HG03378 (cell line): Measurements from ENCODE around the gene SDHA.

Experiments
- ATAC-seq: cut with Tn5 transposase; IDR thresholded peaks from one replicate; pipeline ENCODE4 v1.9.1; 2021; ENCODE audit warnings: mild to moderate bottlenecking, moderate library complexity; ENCODE audit not compliant: unreplicated experiment

The SDHA gene

DNA sequence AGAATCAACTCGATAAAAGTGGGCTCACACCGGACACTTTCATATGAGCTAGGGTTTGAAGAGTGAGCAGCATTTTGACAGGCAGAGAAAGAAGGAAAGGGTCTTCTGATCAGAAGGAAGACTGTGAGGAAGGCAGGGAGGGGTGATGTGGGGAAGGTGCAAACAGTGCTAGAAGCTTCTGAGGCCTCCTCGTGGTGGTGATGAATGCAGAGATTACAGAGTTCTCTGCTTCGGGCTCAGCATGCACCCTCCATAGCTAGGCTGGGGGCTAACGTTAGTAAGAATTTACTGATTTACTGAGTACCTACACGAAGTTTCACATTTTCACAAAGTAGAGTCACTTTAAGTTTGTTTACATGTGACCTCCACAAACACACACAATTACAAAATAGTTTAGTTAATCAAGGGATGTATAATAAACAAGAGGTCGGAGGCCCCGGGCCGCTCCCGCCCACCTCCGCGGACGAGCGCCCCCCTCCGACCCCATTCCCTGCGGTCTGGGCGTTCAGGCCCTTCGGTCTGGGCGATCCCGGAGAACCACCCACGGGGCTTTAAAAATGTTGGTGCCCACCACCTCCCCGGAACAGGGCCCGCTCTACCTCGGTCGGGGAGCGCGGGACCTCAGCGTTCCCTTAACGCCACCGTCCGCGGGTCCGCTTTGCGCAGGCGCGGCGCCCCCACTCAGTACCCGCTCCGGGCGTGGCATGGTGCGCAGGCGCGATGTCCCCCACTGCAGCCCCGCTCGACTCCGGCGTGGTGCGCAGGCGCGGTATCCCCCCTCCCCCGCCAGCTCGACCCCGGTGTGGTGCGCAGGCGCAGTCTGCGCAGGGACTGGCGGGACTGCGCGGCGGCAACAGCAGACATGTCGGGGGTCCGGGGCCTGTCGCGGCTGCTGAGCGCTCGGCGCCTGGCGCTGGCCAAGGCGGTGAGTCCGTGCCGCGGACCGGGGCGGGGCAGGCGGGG is at the start of gene SDHA, which contains the start of gene CCDC127:
TSS of gene SDHA (plus strand) at position 827 of the 963 bp plus-strand sequence. CDS start at position 863, 36 bp downstream.
TSS of gene CCDC127 (minus strand) at position 660 of the 963 bp plus-strand sequence. CDS start 1,304 bp downstream, outside the sequence.
- peak; percentile 49 for ATAC-seq

DNA sequence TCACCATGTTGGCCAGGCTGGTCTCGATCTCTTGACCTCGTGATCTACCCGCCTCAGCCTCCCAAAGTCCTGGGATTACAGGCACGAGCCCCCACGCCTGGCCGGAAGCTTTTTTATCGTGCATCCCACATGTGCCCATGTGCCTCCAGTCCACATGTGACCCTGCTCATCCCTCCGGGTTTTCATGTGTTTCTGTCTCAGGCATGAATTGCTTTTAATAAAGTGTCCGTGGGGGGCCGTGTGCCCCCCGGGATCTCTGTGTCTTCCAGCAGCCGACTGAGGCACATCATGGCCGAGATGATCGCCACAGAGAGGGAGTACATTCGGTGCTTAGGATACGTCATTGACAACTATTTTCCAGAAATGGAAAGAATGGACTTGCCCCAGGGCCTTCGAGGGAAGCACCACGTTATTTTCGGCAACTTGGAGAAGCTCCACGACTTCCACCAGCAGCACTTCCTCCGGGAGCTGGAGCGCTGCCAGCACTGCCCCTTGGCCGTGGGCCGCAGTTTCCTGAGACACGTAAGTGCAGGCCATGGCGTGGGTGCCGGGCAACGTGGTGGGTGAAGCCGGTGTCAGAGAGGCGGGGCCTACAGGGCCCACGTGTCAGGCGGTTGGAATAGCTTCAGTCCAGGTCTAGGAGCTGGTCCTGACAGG is 48.9 kb upstream of the SDHA start:
- no peak for ATAC-seq

DNA sequence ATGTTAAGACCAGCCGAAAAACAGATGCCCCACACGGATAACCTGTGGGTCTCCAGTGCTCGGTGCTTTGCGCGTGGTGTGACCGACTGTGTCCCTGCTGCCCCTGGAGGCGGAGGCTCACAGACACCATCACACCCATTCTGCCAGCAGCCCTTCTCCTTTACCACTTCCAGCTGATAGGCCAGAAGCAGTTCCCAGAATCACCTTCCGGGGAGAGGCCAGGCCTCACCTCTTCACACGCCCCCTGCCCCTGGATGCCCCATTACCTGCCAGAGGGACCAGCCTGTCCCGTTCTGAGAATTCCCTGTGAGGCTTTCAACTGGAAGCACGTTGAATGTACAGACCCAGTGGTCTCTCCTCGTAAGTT is 48.4 kb upstream of the SDHA start:
- ATAC-seq: no peak

DNA sequence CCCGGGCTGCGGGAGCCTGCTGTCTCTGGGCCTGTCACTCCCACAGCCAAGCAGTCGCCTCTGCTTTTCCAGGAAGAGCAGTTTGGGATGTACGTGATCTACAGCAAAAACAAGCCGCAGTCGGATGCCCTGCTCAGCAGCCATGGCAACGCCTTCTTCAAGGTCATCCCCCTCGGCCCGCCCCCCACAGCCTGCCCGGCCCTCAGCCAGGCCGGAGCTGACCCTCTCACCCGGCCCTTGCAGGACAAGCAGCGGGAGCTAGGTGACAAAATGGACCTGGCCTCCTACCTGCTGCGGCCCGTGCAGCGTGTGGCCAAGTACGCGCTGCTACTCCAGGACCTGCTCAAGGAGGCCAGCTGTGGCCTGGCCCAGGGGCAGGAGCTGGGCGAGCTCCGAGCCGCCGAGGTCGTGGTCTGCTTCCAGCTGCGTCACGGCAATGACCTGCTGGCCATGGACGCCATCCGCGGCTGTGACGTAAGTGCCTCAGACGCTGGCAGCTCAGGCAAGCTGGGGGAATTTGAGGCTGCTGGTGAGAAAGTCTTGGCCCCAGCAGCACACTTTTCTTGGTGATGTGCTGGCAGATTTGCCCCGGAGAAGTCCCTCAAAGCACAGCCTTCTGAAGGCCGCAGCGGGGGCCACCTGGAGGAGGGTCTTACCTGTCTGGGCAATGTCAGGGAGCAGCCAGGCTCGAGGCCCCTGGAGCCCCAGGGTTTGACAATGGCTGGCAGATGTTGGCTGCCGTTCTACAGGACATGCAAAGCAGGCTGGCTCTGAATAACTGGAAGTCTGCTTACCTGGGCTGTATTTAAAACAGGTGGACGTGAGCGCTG is 46.9 kb upstream of the SDHA start:
- ATAC-seq: no peak

- no peak for ATAC-seq
Observed at GRCh38 chr5:171801-172331, 46.3 kb upstream of the SDHA start.

DNA sequence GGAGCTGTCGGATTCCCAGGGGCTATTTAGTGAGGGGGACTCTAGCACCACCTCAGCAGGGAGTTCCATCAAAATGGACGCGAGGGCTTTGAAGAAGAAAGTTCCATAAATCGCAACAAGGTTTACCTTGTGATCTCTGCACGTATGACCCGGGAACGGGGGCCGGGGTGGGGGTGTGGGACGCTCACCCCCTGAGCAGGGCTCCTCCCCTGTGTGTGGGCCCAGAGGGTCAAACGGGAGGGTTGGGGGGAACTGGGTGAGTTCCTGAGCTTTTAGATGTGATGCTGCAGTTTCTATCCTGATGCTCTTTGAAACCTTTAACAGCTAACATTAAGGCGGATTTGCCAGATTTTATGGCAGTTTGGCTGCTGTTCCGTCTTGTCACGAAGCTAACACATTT is 45.7 kb upstream of the SDHA start:
- no peak for ATAC-seq

GRCh38 chr5:172841-173251 is 45.3 kb upstream of the SDHA start:
- ATAC-seq: no peak

DNA sequence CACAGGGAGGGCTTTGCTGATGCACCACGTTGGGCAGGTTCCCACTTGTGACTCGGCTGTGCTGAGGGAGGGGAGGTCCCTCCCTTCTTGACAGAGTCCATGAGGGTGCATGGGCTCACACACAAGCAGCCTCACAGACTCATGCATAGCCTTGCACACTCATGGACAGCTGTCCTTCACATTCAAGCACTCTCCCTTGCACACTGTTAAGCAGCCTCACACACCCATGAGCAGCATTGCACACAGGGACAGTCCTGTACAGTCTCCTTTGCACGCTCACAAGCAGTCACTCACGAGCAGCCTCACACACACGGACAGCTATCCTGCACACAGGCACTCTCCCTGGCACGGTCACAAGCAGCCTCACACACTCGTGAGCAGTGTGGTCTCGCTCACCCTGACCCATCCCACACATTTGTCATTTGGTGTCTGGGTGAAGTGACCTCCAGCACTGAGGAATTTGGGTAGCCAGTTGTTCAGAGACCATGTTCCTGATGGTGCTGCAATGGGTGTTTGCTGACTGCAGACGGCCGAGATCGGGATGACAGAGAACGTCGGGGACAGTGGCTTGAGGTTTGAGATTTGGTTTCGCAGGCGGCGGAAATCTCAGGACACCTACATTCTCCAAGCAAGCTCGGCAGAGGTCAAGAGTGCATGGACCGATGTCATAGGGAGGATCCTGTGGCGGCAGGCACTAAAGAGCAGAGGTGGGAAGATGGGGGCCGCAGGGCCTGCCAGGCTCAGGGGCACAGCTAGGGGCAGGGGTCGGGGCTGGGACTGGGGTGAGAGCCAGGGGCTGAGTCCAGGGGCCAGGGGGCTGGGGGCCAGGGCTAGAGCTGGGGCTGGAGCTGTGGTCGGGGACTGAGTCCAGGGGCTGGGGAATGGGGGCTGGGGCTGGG is 44.5 kb upstream of the SDHA start:
- ATAC-seq: no peak

- ATAC-seq: no peak
Observed at GRCh38 chr5:174291-174600, 43.9 kb upstream of the SDHA start.

DNA sequence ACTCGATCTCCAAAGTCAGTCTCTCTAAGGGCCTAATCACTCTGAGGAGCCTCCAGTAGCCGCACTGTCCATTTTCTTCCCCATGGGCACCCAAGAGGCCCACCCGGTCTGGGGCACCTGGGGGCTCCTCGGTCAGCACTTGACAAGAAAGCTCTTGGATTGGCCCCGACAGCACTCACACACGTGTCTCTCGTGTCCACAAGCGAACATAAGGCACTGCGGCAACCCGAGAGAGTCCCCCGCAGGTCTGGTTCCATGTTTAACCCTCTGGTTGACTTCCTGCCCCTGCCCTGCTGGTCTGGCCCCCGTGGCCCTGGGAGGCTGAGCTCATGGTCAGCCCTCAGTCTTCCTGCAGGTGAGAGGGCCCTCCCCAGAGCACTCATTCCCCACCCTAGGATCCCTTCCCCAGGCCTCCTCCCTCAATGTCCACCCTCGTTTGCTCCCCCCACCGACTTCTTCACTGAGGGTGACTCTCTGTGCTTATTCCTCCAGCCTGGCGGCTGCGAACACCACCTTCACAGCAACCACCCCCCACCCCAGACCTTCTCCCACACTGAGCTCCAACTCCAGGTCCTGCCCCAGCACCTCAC is 43.1 kb upstream of the SDHA start:
- ATAC-seq: no peak

DNA sequence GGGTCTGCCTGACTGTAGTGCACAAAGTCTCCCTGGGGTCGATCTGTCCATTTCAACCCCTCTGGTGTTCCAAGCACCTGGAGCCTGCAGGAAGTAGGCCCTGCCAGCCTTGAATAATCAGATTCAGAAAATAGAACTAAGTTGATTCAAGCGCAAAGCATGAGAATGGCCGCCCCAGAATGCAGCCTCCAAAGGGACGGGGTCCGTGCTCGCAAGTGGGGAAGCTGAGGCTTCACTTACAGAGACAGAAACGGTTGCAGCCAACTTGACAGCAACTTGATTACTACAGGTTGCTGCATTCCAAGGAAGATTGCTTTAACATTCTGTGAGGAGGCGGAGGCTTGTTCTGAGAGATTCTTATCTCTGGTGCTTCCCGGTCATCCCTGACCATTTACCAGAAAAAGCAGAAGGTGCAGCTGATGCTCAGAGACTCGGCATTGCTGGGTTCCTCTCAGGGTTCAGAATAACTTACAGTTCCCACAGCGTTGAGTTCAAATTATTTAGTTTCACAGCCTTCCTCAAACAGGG is 41.8 kb upstream of the SDHA start:
- ATAC-seq: no peak

DNA sequence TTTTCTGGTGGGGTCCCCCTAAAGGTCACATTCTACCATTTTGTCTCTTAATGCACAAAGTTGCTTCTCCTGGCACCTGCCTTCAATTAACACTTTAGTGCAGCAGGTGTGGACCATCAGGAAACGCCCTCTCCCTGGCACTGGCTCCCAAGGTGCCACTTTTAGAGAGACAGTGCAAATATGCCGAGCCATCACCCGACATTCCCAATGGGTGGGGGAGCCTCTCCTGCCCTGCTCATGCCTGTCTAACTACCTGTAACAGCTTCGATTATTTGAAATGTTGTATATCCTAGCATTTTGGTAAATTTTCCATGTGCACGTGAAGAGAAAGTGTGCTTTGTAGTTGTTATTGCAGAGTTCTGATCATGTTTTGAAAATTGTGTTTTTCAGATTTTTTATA is 40.0 kb upstream of the SDHA start:
- ATAC-seq: no peak

DNA sequence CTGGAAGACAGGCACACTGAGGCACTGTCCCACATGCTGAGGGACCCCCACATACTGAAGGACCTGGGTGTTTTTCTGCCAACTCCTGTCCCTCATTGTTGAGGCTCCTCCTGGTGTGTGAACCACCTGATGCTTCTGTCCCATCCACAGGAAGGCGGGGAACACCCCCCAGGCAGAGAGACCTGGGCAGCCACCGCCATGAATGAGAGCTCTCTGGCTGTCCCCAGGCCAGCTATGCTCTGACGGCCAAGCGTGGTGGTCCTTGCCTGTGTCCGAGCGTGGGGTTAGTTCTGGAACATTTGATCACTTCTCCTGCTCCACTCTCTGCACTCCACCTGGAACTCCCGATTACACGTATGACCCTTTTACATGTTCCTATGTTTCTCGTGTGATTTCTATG is 38.7 kb upstream of the SDHA start:
- no peak for ATAC-seq

DNA sequence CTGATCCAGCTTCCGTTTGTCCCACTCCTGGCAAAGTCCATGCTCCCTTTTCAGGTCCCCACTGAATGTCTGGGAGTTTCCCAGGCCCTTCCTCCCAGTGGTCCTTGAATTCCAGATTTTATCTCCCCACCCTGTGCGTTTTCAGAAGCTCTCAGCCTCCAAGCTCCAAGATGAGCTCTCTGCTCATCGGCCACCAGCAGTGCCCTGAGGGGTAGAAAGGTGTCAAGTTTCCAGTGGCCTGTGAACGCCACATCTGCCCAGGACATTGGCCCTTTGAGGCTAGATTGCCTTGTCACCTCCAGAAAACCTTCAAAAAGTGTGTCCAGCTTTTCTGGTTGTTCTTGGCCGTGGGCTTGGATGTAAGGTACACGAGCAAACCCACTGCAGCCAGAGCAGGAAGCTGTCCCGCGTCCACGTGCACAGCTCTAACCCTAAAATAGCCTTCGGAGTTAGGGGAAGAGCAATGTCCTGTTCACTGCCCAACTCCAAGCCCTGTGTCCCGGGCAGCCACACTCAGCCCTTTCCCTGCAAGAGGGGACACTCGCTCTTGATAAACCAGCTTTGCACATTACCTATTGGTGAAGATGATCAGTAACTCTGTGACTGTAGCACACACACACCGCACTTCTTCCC is 37.7 kb upstream of the SDHA start:
- ATAC-seq: no peak

- ATAC-seq: no peak
Observed at GRCh38 chr5:181160-181559, 37.0 kb upstream of the SDHA start.

DNA sequence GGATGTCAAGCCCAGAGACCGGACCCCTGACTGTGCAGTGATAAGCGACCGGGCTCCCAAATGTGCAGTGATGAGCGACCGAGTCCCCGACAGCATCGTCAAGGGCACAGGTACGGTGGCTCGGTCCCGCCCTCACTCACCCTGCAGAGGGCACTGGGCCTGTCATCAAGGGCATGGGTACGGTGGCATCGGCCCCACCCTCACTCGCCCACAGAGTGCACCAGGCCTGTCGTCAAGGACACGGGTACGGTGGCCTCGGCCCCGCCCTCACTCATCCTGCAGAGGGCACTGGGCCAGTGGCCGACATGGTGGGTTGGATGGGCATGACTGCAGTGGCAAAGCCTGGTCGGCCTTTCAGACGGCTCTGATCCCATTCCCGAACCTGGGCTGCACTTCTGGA is 36.6 kb upstream of the SDHA start:
- no peak for ATAC-seq

DNA sequence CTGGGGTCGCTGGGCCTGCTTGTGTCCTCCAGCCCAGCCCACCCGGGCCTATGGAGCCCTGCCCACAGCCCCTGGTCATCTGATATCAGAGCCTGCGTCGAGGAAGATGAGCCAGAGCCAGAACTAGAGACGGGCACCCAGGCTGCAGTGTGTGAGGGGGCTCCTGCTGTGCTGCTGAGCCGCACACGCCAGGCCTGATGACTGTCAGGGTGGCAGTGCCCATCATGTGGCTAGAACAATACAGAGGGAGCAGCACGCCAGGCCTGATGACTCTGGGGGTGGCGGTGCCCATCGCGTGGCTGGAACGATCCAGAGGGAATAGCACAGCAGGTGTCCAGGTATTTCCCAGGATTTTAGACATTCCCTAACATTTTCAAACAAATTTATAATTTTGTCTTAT is 36.0 kb upstream of the SDHA start:
- no peak for ATAC-seq

GRCh38 chr5:184471-184870 is 33.6 kb upstream of the SDHA start:
- ATAC-seq: no peak
